ENCODE data around the gene PRSS53. TPM values are rescaled to one million over a fixed set of nuclear protein-coding genes. Genes with fewer than 3 reads are reported as not detected.
A peak's percentile ranks its signal among the peaks of the same experiment; 100 is the strongest.

Gene PRSS53
- total and polyA plus RNA-seq, 12 donors, result 0.21 to 2.9 (median 0.51) TPM

GRCh38 chr16:31094088-31094423, 5.3 kb upstream of the PRSS53 start:
- ATAC-seq (peak in 7 of 8 donors; percentile 3 to 39 (median 22)), DNase-seq (no peak)
- intact Hi-C loops (cut with DNase I), result loop anchor here in 3 of 10 donors (1.0 to 5.0 kb wide), 4 partner anchors 48 to 112 kb away; partner anchors contain the start of genes HSD3B7 (in 1 of the 3) and STX4 (in 1 of the 3)
- TF ChIP-seq CTCF (IDR thresholded peaks at IDR 0.05), result no peak
- no peaks in the 10 kb centered on the region for H3K9me3 ChIP-seq
- peaks cover 0 to 35% (median 11%) of the 10 kb centered on the region in 9 donors for H3K36me3 ChIP-seq
- H3K4me3 ChIP-seq, result peak overlapping the region; percentile 76 to 98 (median 88)
- 0 to 1% methylated on average over 20 of the region's 20 CpGs for WGBS, 2 donors
- peaks cover 0 to 30% (median 20%) of the 10 kb centered on the region in 9 donors for H3K4me1 ChIP-seq
- H3K27ac ChIP-seq, result peak overlapping the region in 9 of 10 donors; percentile 83 to 93 (median 87)
- no peaks in the 10 kb centered on the region for H3K27me3 ChIP-seq

GRCh38 chr16:31093132-31093703, 4.5 kb upstream of the PRSS53 start:
- WGBS, 2 donors, result 37 to 50% methylated on average over 17 of the region's 17 CpGs
- intact Hi-C loops (cut with DNase I), result loop anchor here in 2 of 10 donors (5.0 kb wide), 2 partner anchors 61 to 111 kb away; partner anchors contain the start of gene STX4 (in 1 of the 2)
- DNase-seq, result no peak

DNA sequence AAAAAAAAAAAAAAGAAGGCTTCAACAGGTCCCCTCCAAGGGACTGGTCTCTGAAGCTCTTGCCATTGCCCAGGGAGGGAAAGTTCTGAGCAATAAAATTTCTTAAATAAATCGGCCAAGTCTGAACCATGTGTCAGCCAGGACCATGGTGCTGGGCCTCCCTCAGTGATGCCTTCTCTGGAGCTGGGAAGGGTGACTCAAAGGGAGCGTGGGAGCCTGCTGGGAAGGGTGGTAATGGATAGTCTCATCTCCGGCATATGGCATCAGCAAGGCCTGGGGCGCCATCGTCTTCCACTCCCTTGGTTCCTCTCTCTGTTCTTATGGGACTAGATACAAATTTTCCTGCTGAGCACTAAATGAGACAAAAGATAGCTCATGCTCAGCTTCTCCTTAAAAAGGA, 3.6 kb upstream of the PRSS53 start:
- Histone ChIP-seq H3K9me3 (no peaks in the 10 kb centered on the region), H3K4me3 (no peak overlapping the region), H3K27me3 (no peaks in the 10 kb centered on the region), H3K27ac (no peak overlapping the region), H3K36me3 (peaks cover 0 to 53% (median 11%) of the 10 kb centered on the region in 9 donors), H3K4me1 (peaks cover 0 to 30% (median 20%) of the 10 kb centered on the region in 9 donors)
- intact Hi-C loops (cut with DNase I), result loop anchor here in 2 of 10 donors (5.0 kb wide), 2 partner anchors 60 to 110 kb away; partner anchors contain the start of gene STX4 (in 1 of the 2)
- TF ChIP-seq CTCF (IDR thresholded peaks at IDR 0.05), result no peak
- 93 to 95% methylated on average over 5 of the region's 5 CpGs for WGBS, 2 donors
- no peak for ATAC-seq
- DNase-seq, result no peak

More at GRCh38 chr16:31093132-31093703, 4.5 kb upstream of the PRSS53 start:
- Histone ChIP-seq H3K9me3 (no peaks in the 10 kb centered on the region), H3K27ac (peak overlapping the region in 1 of 10 donors; percentile 93), H3K4me3 (peak overlapping the region in 9 of 10 donors; percentile 76 to 98 (median 92)), H3K27me3 (no peaks in the 10 kb centered on the region), H3K36me3 (peaks cover 0 to 44% (median 11%) of the 10 kb centered on the region in 9 donors), H3K4me1 (peaks cover 0 to 30% (median 20%) of the 10 kb centered on the region in 9 donors)
- no peak for TF ChIP-seq CTCF (IDR thresholded peaks at IDR 0.05)
- no peak for ATAC-seq

- intact Hi-C loops (cut with DNase I), result loop anchor here in 2 of 10 donors (5.0 kb wide), 2 partner anchors 58 to 108 kb away; partner anchors contain the start of gene STX4 (in 1 of the 2)
- Histone ChIP-seq H3K4me1 (peaks cover 0 to 24% (median 18%) of the 10 kb centered on the region in 9 donors), H3K36me3 (peaks cover 0 to 71% (median 11%) of the 10 kb centered on the region in 9 donors), H3K27ac (no peak overlapping the region), H3K27me3 (no peaks in the 10 kb centered on the region), H3K4me3 (no peak overlapping the region), H3K9me3 (no peaks in the 10 kb centered on the region)
- DNase-seq (no peak), ATAC-seq (no peak)
- TF ChIP-seq CTCF (IDR thresholded peaks at IDR 0.05), result no peak
- WGBS, 2 donors, result 93 to 94% methylated on average over 2 of the region's 2 CpGs
These were observed 1.8 kb upstream of the PRSS53 start for GRCh38 chr16:31090540-31090939.
